ENCODE data around the gene APC2.
A peak's percentile ranks its signal among the peaks of the same experiment; 100 is the strongest.

The APC2 gene

GRCh38 chr19:1421958-1422305 lies 28.0 kb upstream of the APC2 start:
- Histone ChIP-seq H3K18ac (ENCODE audit: low read length) (no peak overlapping the region), H3K79me2 (ENCODE audit: control insufficient read depth, insufficient read depth, low read length, poor library complexity) (peaks cover 7% of the 10 kb centered on the region), H2AK5ac (ENCODE audit: low read length) (no peak overlapping the region), H3K14ac (ENCODE audit: low read length) (no peak overlapping the region), H3K23ac (ENCODE audit: low read length) (no peak overlapping the region), H3K9me3 (ENCODE audit: insufficient read depth, low read depth, low read length) (peaks cover 4% of the 10 kb centered on the region), H2BK5ac (ENCODE audit: low read depth, low read length, poor library complexity) (no peak overlapping the region), H3K27ac (ENCODE audit: low read depth, low read length) (no peak overlapping the region), H3K4me2 (ENCODE audit: low read length) (no peak overlapping the region), H3K4me1 (ENCODE audit: control insufficient read depth in 1 of 2, insufficient read depth in 2 of 2, low read length in 2 of 2) (peaks cover 9 to 14% of the 10 kb centered on the region in 2 experiments), H2BK12ac (ENCODE audit: low read length) (no peak overlapping the region), H3K4me3 (ENCODE audit: low read depth, low read length) (no peak overlapping the region), H4K91ac (ENCODE audit: low read depth, low read length) (no peak overlapping the region), H3K27me3 (ENCODE audit: insufficient read depth, low read length) (no peaks in the 10 kb centered on the region), H3K79me1 (ENCODE audit: low read length) (no peaks in the 10 kb centered on the region), H4K8ac (ENCODE audit: low read depth, low read length) (no peak overlapping the region), H3K9ac (ENCODE audit: low read length) (no peak overlapping the region), H3K4ac (ENCODE audit: low read depth, low read length) (no peak overlapping the region), H2AFZ (ENCODE audit: insufficient read depth, low read length, poor library complexity) (no peak overlapping the region), H2BK120ac (ENCODE audit: insufficient read depth, low read length, poor library complexity) (no peak overlapping the region), H3K36me3 (ENCODE audit: control insufficient read depth in 1 of 2, insufficient read depth in 2 of 2, low read length in 2 of 2) (peaks cover 87 to 90% of the 10 kb centered on the region in 2 experiments), H4K12ac (ENCODE audit: low read depth, low read length) (no peak overlapping the region)
- no CpG with 5 or more reads among the region's 22 CpGs for WGBS (ENCODE audit: extremely low coverage, insufficient coverage, insufficient read length)
- no peak for DNase-seq

GRCh38 chr19:1422360-1422759 lies 27.6 kb upstream of the APC2 start:
- Histone ChIP-seq H2BK12ac (ENCODE audit: low read length) (no peak overlapping the region), H2BK5ac (ENCODE audit: low read depth, low read length, poor library complexity) (no peak overlapping the region), H4K12ac (ENCODE audit: low read depth, low read length) (no peak overlapping the region), H2AFZ (ENCODE audit: insufficient read depth, low read length, poor library complexity) (no peak overlapping the region), H4K8ac (ENCODE audit: low read depth, low read length) (no peak overlapping the region), H3K23ac (ENCODE audit: low read length) (no peak overlapping the region), H2AK5ac (ENCODE audit: low read length) (no peak overlapping the region), H3K79me2 (ENCODE audit: control insufficient read depth, insufficient read depth, low read length, poor library complexity) (peaks cover 3% of the 10 kb centered on the region), H3K4me3 (ENCODE audit: low read depth, low read length) (no peak overlapping the region), H4K91ac (ENCODE audit: low read depth, low read length) (no peak overlapping the region), H3K27me3 (ENCODE audit: insufficient read depth, low read length) (no peaks in the 10 kb centered on the region), H3K9me3 (ENCODE audit: insufficient read depth, low read depth, low read length) (peaks cover 2% of the 10 kb centered on the region), H3K4me2 (ENCODE audit: low read length) (no peak overlapping the region), H3K9ac (ENCODE audit: low read length) (no peak overlapping the region), H2BK120ac (ENCODE audit: insufficient read depth, low read length, poor library complexity) (no peak overlapping the region), H3K14ac (ENCODE audit: low read length) (no peak overlapping the region), H3K79me1 (ENCODE audit: low read length) (no peaks in the 10 kb centered on the region), H3K36me3 (ENCODE audit: control insufficient read depth in 1 of 2, insufficient read depth in 2 of 2, low read length in 2 of 2) (peaks cover 87 to 90% of the 10 kb centered on the region in 2 experiments), H3K4me1 (ENCODE audit: control insufficient read depth in 1 of 2, insufficient read depth in 2 of 2, low read length in 2 of 2) (peaks cover 9 to 14% of the 10 kb centered on the region in 2 experiments), H3K18ac (ENCODE audit: low read length) (no peak overlapping the region), H3K27ac (ENCODE audit: low read depth, low read length) (no peak overlapping the region), H3K4ac (ENCODE audit: low read depth, low read length) (no peak overlapping the region)
- DNase-seq: no peak
- no CpG with 5 or more reads among the region's 16 CpGs for WGBS (ENCODE audit: extremely low coverage, insufficient coverage, insufficient read length)

- H2BK12ac ChIP-seq (ENCODE audit: low read length): no peak overlapping the region
- H3K14ac ChIP-seq (ENCODE audit: low read length): no peak overlapping the region
- H2AFZ ChIP-seq (ENCODE audit: insufficient read depth, low read length, poor library complexity): no peak overlapping the region
- no peak overlapping the region for H4K8ac ChIP-seq (ENCODE audit: low read depth, low read length)
- WGBS (ENCODE audit: extremely low coverage, insufficient coverage, insufficient read length): no CpG with 5 or more reads among the region's 24 CpGs
- H3K9ac ChIP-seq (ENCODE audit: low read length): no peak overlapping the region
- peaks cover 2% of the 10 kb centered on the region for H3K9me3 ChIP-seq (ENCODE audit: insufficient read depth, low read depth, low read length)
- H3K4me3 ChIP-seq (ENCODE audit: low read depth, low read length): no peak overlapping the region
- H2BK5ac ChIP-seq (ENCODE audit: low read depth, low read length, poor library complexity): no peak overlapping the region
- no peak overlapping the region for H3K23ac ChIP-seq (ENCODE audit: low read length)
- no peak overlapping the region for H3K4ac ChIP-seq (ENCODE audit: low read depth, low read length)
- peaks cover 87 to 91% of the 10 kb centered on the region in 2 experiments for H3K36me3 ChIP-seq (ENCODE audit: control insufficient read depth in 1 of 2, insufficient read depth in 2 of 2, low read length in 2 of 2)
- no peaks in the 10 kb centered on the region for H3K79me1 ChIP-seq (ENCODE audit: low read length)
- no peak overlapping the region for H3K27ac ChIP-seq (ENCODE audit: low read depth, low read length)
- no peak overlapping the region for H2BK120ac ChIP-seq (ENCODE audit: insufficient read depth, low read length, poor library complexity)
- H2AK5ac ChIP-seq (ENCODE audit: low read length): no peak overlapping the region
- H3K18ac ChIP-seq (ENCODE audit: low read length): no peak overlapping the region
- H3K79me2 ChIP-seq (ENCODE audit: control insufficient read depth, insufficient read depth, low read length, poor library complexity): peaks cover under 1% of the 10 kb centered on the region
- no peak for DNase-seq
- H4K12ac ChIP-seq (ENCODE audit: low read depth, low read length): no peak overlapping the region
- no peaks in the 10 kb centered on the region for H3K27me3 ChIP-seq (ENCODE audit: insufficient read depth, low read length)
- peaks cover 9 to 14% of the 10 kb centered on the region in 2 experiments for H3K4me1 ChIP-seq (ENCODE audit: control insufficient read depth in 1 of 2, insufficient read depth in 2 of 2, low read length in 2 of 2)
- no peak overlapping the region for H4K91ac ChIP-seq (ENCODE audit: low read depth, low read length)
- H3K4me2 ChIP-seq (ENCODE audit: low read length): no peak overlapping the region
Observed at GRCh38 chr19:1422943-1423342, 27.0 kb upstream of the APC2 start.

GRCh38 chr19:1423436-1424191 lies 26.3 kb upstream of the APC2 start:
- Histone ChIP-seq H4K12ac (ENCODE audit: low read depth, low read length) (no peak overlapping the region), H4K91ac (ENCODE audit: low read depth, low read length) (no peak overlapping the region), H3K23ac (ENCODE audit: low read length) (no peak overlapping the region), H3K4me3 (ENCODE audit: low read depth, low read length) (no peak overlapping the region), H3K79me2 (ENCODE audit: control insufficient read depth, insufficient read depth, low read length, poor library complexity) (no peaks in the 10 kb centered on the region), H3K4ac (ENCODE audit: low read depth, low read length) (no peak overlapping the region), H3K36me3 (ENCODE audit: control insufficient read depth in 1 of 2, insufficient read depth in 2 of 2, low read length in 2 of 2) (peaks cover 84 to 88% of the 10 kb centered on the region in 2 experiments), H3K79me1 (ENCODE audit: low read length) (no peaks in the 10 kb centered on the region), H2BK5ac (ENCODE audit: low read depth, low read length, poor library complexity) (no peak overlapping the region), H3K27ac (ENCODE audit: low read depth, low read length) (no peak overlapping the region), H2BK120ac (ENCODE audit: insufficient read depth, low read length, poor library complexity) (no peak overlapping the region), H3K9ac (ENCODE audit: low read length) (no peak overlapping the region), H3K18ac (ENCODE audit: low read length) (peak overlapping the region; percentile 15), H3K4me2 (ENCODE audit: low read length) (no peak overlapping the region), H2BK12ac (ENCODE audit: low read length) (no peak overlapping the region), H3K4me1 (ENCODE audit: control insufficient read depth in 1 of 2, insufficient read depth in 2 of 2, low read length in 2 of 2) (peaks cover 9 to 14% of the 10 kb centered on the region in 2 experiments), H4K8ac (ENCODE audit: low read depth, low read length) (no peak overlapping the region), H3K9me3 (ENCODE audit: insufficient read depth, low read depth, low read length) (peaks cover 2% of the 10 kb centered on the region), H2AFZ (ENCODE audit: insufficient read depth, low read length, poor library complexity) (no peak overlapping the region), H3K14ac (ENCODE audit: low read length) (no peak overlapping the region), H3K27me3 (ENCODE audit: insufficient read depth, low read length) (no peaks in the 10 kb centered on the region), H2AK5ac (ENCODE audit: low read length) (no peak overlapping the region)
- no peak for DNase-seq
- WGBS (ENCODE audit: extremely low coverage, insufficient coverage, insufficient read length): no CpG with 5 or more reads among the region's 40 CpGs

Measured in trophoblast cell (in vitro differentiated cells and primary cell).